HuH-7 (cell line): ENCODE data around the gene DYRK2.

Experiments
- DNase-seq: peaks from one replicate; pipeline ENCODE4 v3.0.0; 2011; ENCODE audit warnings: low spot score

Gene DYRK2

GRCh38 chr12:67648521-67649260, at the start of gene DYRK2:
TSS of gene DYRK2 (plus strand) at chr12:67648745. CDS start at chr12:67649134, 389 bp downstream.
- peak; percentile 85 for DNase-seq

DNA sequence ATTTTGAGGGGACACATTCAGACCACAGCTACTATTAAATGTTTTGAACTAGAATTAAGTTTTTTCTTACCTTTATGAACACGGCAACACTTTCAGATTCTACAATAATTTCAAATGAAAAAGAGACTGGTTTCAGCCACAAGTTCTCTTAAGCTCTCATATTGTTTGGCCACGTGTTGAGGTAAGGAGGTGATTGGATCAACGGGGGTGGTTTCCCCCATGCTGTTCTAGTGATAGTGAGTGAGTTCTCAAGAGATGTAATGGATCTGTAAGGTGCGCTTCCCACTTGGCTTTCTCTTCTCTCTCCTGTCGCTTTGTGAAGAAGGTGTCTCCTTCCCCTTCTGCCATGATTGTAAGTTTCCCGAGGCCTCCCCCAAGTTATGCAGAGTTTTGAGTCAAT, 48.9 kb upstream of the DYRK2 start:
- DNase-seq: no peak

DNA sequence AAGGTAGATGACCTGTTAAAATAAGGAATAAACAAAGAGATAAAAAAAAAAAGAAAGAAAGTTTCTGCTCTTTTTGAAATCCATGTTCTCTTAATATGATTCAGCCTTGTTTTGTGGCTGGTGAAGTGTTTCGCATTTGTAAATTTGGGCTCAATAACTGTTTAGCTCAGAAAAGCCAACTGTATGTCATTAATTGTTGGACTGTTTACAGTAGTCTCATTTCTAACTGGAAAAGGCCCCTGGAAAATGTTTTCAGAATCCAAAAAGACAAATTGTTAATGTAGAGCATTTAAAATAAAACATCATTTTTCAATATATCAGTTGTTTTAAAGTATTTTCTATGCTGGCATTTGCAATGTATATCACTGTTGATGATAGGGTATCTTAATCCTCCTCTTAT, 47.4 kb upstream of the DYRK2 start:
- DNase-seq: no peak

GRCh38 chr12:67609226-67609870, 39.2 kb upstream of the DYRK2 start:
- no peak for DNase-seq

DNA sequence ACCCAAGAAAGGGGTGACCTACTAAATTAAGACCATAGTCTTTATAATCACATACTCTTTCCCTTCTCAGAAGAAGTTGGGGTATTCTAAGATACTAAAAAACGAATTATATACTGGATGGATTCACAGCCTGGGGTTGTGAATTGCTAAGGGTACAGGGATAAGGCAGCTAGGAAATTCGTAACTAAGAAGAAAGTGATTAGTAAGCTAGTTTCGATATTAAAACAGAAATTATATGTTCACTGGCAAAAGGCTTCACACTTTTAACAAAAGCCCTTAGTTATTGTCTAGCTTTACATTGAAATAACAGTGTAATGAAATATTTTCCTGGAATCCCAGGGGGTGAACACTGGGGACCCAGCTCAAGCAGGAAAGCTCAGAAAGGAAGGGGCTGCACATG, 35.5 kb upstream of the DYRK2 start:
- no peak for DNase-seq

- no peak for DNase-seq
Measured at GRCh38 chr12:67617629-67618028, 30.9 kb upstream of the DYRK2 start.

DNA sequence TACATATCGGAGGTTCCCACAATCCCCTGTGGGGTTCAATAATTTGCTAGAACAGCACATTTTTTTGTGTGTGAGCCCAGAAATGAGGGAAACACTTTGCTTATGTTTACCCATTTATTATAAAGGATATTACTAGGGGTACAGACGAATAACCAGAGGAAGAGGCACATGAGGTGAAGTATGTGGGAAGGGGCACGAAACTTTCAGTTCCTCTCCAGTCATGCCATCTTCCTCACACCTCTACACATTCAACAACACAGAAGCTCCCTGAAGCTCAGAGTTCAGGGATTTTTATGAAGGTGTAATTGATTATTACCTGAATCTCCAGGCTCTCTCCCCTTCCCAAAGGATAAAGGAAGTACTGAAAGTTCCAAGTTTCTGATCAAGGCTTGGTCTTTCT, 30.2 kb upstream of the DYRK2 start:
- DNase-seq: no peak

DNA sequence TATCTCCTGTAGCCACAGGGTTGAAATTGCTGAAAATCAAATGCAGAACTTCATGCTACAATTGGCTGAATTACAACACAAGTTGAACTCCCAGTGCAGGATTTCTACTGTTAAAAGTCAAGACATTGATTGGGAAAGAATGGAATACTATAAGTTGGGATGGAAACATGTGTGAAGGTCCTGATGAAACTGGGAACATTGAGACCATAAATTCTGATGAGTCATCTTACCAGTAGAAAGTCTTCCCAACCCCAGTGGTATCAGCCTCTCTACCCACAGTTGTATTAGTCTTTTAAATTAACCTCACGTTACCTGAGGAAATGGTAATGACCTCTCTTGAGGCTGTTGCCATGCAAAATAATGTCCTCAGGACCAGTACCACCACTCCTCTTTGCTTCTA, 27.4 kb upstream of the DYRK2 start:
- DNase-seq: no peak

- no peak for DNase-seq
Measured at GRCh38 chr12:67621926-67622325, 26.6 kb upstream of the DYRK2 start.

DNA sequence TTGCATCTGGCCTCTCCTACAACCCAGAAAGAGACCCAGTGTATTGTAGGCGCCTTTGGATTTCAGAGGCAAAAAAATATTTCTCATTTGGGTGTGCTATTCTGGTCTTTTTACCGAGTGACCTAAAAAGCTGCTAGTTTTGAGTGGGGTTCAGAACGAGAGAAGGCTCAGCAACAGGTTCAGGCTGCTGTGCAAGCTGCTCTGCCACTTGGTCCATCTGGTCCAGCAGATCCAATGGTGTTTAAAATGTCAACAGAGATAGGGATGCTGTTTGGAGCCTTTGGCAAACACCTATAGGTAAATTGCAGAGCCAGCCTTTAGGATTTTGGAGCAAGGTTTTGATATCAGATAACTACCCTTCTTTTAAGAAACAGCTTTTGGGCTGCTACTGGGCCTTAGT, 25.3 kb upstream of the DYRK2 start:
- no peak for DNase-seq

- DNase-seq: no peak
Measured at GRCh38 chr12:67624355-67624754, 24.2 kb upstream of the DYRK2 start.

DNA sequence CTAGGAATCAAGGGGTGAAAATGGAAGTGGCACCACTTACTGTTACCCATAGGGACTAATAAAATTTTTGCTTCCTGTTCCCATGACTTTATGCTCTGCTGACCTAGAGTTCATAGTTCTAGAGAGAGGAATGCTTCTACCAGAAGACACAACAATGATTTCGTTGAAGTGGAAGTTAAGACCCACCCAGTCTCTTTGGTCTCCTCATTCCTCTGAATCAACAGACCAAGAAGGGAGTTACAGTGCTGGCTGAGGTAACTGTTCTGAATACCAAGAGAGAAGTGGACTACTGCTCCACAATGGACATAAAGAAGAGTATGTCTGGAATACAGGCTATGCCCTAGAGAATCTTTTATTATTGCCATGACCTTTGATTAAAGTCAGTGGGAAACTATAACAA, 23.5 kb upstream of the DYRK2 start:
- no peak for DNase-seq

DNA sequence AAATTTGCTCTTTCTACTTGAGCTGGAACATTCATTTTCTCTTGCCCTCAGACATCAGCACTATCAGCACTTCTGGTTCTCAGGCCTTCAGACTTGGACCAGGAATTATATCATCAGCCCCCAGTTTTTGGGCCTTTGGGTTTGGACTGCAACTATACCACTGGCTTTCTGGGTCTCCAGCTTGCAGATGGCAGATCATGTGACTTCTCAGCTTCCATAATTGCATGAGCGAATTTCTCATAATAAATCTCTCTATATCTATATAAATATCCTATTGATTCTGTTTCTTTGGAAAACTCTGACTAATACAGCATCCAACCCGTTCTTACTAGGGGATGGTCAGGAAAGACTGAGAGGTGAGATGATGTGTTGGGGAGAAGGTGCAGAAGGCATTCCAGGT, 22.4 kb upstream of the DYRK2 start:
- DNase-seq: no peak

DNA sequence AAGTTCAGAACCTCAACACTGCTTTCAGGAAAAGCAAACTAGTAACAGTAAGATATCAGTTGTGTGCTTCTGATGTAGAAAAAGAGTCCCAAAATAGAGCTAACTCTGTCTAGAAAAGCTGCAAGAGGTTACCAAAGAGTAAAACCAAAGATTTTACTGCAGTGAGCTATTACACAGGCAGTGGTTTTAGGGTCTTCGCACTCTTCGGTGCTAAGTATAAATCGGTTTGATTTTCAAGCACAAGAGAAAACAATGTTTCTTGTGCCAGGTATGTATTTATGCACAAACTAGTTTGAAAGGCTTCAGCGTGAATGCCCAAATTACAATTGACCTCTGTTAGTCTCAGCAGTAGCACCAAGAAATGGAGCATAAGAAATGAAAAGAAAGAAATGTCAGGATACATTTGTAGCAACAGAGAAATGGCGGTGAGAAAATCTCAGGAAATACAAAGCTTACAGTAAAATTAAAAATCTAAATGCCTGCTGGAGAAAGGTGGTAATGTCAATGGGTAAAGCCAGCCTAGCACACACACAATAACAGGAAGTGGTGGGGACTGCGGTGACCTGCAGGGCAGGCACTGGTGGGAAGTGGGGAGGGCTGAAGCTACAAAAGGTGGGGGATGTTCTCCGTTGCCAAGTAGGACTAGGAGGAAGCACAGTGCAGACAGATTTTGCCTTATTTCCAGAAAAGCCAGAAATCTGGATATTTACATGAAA, 18.0 kb upstream of the DYRK2 start:
- DNase-seq: no peak

DNA sequence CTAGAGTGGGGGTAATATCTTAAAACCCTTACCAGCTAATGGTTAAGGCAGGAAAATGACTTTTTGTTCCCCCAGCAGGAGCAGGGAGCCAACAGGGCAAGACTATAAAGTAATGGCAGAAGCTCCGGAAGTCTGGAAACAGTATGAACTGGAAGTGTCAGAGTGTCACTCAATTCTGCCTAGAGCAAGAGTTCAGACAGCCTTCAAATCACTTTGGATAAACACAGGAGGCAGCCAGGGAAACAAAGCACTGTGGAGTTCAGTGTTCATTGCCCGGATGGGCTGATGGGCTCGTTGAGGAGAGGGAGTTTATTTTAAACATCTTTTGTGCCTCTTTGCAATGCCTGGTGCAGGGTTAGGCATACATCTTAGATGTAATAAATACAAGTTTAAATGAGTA, 16.5 kb upstream of the DYRK2 start:
- no peak for DNase-seq

DNA sequence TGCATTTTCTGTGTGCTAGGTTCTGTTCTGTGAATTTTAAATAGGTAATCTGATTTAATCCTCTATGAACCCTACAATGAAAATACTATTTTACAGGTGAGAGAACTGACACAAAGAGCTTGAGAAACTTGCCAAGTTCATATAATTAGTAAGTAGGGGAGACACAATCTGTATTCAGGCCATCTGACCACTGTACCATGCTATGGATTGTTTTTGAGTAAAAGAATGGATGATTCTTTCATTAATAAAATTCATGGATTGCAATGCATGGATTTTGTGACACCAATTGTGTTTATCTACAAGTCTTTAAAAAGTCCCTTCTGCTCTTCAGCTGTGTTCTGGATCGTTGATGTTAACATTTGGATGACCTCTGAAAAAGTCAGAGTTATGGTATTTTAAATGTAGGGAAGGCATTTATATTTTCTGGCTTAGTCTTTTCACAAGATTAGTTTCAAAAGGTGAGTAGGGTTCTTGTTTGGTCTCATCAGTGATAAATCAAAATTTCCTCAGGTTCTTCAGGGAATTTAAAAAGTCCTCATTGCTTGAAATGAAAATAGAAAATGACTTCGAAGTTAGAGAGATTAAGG, 15.4 kb upstream of the DYRK2 start:
- no peak for DNase-seq

GRCh38 chr12:67633708-67634107, 14.8 kb upstream of the DYRK2 start:
- no peak for DNase-seq

GRCh38 chr12:67634303-67634761, 14.2 kb upstream of the DYRK2 start:
- no peak for DNase-seq

DNA sequence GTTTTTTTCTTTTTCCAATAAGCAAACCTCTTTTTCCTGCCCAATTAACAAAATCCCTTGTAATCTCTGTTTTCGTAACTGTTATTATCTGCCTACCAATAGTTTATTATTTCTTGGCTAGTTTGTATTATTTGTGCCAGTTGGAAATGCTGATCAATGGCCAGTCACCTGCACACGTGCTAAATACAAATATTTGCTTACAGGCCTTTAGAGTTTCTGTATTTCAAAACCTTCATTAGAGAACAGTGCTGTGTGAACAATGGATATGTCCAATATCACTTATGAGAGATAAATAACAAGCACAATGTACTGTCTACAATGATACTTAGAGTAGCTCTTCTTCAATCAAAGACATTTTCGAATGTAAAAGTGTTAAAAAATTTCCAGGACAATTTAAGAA, 10.8 kb upstream of the DYRK2 start:
- DNase-seq: no peak

DNA sequence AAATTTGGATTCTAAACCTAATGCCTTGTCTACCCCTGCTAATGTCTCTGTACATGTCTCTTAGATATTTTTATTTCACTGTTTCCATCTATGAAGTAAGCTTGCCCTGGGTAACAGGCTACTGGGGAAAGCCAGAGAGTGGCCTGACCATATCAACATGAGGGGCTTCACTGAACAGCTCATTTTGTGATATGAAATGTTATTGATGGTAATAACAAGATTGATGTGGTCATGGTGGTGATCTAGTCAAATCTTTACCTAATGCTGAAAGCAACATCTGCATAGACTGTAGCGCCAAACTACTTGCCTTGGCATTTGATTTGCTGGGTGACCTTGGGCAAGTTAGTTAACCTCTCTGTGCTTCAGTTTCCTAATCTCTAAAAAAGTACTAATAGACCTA, 9.9 kb upstream of the DYRK2 start:
- no peak for DNase-seq

- no peak for DNase-seq
Measured at GRCh38 chr12:67640863-67641262, 7.7 kb upstream of the DYRK2 start.

DNA sequence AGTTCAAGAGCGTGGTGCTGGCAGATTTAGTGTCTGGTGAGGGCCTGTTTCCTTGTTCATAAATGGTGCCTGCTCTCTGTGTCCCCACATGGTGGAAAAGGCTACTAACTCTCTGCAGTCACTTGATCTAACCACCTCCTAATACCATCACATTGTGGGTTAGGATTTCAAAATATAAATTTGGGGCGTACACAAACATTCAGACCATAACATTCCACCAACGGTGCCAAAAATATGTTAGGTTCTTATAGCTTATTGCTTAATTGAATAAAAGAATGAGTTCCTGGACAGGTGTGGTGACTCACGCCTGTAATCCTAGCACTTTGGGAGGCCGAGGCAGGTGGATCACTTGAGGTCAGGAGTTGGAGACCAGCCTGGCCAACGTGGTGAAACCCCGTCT, 3.4 kb upstream of the DYRK2 start:
- no peak for DNase-seq

GRCh38 chr12:67645601-67646000, 2.9 kb upstream of the DYRK2 start:
- DNase-seq: no peak
